Astrocyte of the spinal cord (primary cell): ENCODE measurements around the gene GLIS1.

Experiments used
- DNase-seq: peaks from one replicate; pipeline ENCODE4 v3.0.0; 2011; ENCODE audit warnings: low read depth, low spot score
- H3K4me3 ChIP-seq: 2 replicates; pipeline ENCODE4 v1.5.1; 2011; ENCODE audit warnings: low read depth, mild to moderate bottlenecking, low read length, moderate library complexity
- in situ Hi-C: cut with HindIII; loops from 2 replicates; pipeline ENCODE4 v1.10.0; 2017; ENCODE audit warnings: low sequenced_read_pairs
- TF ChIP-seq, protein P1 (sequence below): IDR thresholded peaks from 2 replicates; pipeline ENCODE4 v1.5.1; 2012; ENCODE audit warnings: low read depth, mild to moderate bottlenecking, low read length, inconsistent platforms

GLIS1 gene

DNA sequence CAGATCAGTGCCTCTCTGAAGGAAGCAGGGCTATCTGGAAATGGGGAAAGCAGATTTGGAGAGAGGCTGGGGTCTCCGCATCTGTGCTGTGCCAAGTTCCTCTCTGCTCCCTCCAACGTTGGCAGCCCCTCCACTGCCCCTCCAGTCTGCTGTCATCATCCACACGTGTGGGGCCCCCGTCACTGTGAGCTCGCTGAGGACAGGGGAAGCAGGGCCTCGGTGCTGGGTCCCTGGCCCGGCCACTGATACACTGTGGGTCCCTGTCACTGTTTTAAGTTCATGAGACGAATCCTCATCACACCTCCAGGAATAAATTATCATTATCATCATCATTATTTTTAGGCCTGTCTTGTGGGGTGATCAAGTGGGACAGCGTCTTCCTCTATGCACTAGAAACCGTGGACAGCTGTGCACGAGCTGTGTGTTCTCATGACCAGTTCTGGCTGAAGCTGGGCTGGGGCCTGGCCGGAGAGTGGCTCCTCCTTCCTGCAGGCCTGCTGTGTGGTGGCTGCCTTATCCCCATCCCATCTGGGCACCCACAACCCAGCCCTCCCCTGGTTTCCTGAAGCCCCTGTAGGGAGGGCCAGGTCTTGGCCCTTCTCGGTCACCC is 227.5 kb downstream of the GLIS1 start:
- TF ChIP-seq, protein P1, sequence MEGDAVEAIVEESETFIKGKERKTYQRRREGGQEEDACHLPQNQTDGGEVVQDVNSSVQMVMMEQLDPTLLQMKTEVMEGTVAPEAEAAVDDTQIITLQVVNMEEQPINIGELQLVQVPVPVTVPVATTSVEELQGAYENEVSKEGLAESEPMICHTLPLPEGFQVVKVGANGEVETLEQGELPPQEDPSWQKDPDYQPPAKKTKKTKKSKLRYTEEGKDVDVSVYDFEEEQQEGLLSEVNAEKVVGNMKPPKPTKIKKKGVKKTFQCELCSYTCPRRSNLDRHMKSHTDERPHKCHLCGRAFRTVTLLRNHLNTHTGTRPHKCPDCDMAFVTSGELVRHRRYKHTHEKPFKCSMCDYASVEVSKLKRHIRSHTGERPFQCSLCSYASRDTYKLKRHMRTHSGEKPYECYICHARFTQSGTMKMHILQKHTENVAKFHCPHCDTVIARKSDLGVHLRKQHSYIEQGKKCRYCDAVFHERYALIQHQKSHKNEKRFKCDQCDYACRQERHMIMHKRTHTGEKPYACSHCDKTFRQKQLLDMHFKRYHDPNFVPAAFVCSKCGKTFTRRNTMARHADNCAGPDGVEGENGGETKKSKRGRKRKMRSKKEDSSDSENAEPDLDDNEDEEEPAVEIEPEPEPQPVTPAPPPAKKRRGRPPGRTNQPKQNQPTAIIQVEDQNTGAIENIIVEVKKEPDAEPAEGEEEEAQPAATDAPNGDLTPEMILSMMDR = no peak
- no peak overlapping the region for H3K4me3 ChIP-seq
- in situ Hi-C loops = no loop called here
- no peak for DNase-seq

DNA sequence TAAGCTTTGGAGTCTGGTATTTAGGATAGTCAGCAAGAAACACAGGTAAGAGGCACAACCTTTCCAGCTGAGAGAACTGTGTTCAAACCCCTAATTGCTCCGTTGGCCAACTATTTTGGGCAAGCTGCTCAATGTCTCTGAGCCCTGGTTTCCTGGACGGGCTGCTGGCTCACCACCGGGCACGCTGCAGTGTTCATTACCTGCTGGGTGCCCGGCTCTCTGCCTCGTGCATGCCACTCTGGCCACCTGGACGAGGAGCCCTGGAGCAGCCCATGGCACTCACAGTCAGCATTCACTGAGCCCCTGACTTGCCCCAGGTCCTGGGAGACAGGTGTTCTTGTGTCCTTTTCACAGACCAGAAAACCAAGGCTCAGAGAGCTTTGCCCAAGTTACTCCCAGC is 228.7 kb downstream of the GLIS1 start:
- DNase-seq = no peak
- in situ Hi-C loops = no loop called here
- TF ChIP-seq, protein P1 = no peak
- H3K4me3 ChIP-seq = no peak overlapping the region

DNA sequence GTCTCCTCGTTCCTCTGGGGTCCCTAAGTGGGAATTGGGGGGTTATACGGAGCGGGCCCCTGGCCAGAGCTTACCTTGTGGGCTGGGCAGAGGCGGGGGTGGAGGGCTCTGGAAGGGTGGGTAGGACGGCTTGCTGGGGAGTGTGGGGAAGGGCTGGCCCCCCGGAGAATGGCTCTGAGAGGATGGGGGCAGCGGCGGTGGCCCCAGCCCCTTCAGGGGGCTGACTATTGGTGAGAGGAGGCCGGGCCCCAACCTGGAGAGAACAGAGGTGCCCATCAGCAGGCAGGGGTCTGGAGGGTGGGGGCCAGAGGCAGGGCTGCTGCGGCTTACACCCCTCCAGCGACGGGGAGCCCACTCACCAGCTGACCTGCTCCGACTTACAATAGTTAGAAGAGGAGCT is 229.2 kb downstream of the GLIS1 start:
- in situ Hi-C loops = no loop called here
- no peak for DNase-seq
- TF ChIP-seq, protein P1 = no peak
- H3K4me3 ChIP-seq = no peak overlapping the region

DNA sequence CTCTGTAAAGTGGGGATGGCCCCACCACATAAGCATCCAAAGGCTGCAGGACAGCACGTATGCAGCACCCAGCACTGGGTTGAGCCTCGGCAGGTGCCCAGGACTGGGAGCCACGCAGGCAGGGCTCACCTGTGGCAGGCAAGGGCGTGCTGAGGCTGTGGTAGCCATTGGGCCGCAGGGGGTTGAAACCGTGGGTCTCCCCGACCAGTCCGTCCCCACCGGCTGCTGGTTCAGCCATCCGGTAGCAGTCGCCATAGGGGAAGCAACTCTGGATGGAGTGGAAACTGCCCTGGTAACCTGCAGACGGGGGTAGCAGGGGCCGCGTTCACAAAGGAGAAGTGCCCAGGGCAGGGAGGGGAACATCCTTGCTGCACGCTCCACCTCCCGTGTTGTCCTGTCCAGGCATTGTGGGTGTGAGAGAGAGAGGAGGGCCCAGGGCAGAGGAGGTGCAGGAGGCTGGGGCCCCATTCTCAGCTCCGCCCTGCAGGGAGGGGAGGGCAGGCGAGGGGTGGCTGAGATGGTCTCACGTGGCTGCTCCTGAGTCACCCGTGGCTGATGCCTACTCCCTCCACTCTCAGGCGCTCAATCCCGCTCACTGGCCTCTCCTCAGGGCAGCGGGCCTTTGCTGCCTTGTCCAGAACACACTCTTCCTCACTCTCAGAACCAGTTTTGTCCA is 229.8 kb downstream of the GLIS1 start:
- in situ Hi-C loops = no loop called here
- DNase-seq = no peak
- TF ChIP-seq, protein P1 = no peak
- H3K4me3 ChIP-seq = no peak overlapping the region

DNA sequence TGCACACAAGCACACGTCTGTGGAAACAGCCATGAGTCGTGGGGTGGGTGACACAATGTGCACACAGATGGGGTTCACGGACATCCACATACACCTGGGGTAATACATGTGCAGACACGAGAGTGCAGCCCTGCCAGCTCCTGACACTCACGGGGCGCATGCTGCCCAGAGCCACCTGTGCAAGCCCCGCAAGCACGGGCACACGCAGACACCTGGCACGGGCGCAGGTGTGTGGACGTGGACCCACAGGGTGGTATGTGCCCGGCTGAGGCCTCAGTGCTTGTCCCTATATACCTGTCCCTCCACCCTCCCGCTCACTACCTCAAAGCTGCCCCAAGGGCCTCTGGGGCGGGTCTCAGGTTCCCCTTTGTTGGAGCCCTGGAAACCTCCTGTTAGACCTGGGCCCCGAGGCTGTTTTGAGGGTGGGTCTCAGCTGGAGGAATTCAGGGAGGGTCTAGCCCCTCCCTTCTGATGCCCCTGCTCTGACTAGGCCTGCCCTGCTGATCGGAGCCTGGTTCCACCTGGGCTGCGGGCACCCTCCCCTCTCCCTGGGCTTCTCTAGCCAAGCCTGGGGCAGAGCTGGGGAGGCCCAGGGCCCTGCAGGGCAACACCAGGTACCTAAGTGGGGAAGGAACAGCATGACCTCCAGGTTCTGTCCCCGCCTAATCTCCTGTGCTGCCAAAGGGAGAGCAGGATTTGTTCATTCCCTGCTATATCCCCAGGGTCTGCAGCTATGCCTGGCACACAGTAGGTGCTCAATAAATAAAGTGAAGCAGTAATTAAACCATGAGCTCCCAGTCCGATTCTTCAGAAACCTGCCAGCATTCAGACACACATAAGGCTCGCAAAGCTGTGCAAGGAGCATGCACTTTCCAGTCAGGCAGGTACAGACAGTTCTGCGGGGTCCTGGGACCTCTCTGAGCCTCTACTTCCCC is 230.6 kb downstream of the GLIS1 start:
- TF ChIP-seq, protein P1 = no peak
- in situ Hi-C loops = no loop called here
- DNase-seq = no peak
- no peak overlapping the region for H3K4me3 ChIP-seq

DNA sequence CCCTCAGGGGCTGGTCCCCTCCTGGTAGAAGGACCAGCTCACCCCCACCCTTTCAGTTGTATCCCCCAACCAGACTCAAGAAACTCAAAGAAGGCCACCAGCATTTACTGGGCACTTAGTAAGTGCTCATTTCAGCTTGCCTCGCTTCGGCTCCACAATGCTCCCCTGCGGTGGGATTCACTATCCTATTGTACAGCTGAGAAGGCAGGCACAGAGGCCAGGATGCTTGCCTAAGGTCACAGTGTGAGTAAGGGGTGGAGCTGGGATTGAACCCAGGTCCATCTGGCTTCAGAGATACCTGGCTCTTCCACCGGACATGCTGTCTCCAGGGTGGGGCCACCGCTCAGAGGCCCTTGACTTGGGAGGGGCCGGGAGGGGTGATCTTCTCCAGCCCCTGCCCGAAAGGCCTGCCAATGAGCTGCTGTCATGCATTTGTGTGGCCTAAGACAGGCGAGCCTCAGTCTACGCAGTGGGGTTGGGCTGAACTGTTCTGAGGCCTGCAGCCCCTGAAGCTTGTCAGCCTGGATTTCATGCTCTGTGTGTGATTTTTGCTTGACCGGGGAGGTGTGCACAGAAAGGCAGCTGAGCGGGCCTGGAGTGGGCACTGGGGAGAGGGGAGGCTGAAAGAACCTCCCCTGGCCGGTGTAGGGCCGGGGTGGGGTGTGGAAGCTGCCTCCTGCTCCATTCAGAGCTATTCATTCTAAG is 231.7 kb downstream of the GLIS1 start:
- TF ChIP-seq, protein P1 = no peak
- no peak for DNase-seq
- H3K4me3 ChIP-seq = no peak overlapping the region
- in situ Hi-C loops = no loop called here
